ENCODE measurements around the gene GUCY2F. TPM values are rescaled to one million over a fixed set of nuclear protein-coding genes. Genes with fewer than 3 reads are reported as not detected.

GUCY2F gene
- under 0.01 TPM in 2 replicates for total RNA-seq

GRCh38 chrX:109481986-109482385, at the start of gene GUCY2F:
TSS of gene GUCY2F (minus strand) at chrX:109482086. CDS start at chrX:109475936, 6,150 bp downstream.

Other genes starting within 250 kb of the GUCY2F start
- 4.2 and 5.1 TPM in 2 replicates for gene NXT2, start 54.8 kb upstream of the GUCY2F start, total RNA-seq
- gene KCNE5, start 143.1 kb upstream of the GUCY2F start, total RNA-seq: 0.09 and 0.18 TPM in 2 replicates

Data from endothelial cell of coronary artery (primary cell).